Choroid plexus epithelial cell (primary cell): ENCODE results near the gene TNIP2.

Experiments
- DNase-seq: peaks from one replicate; pipeline ENCODE4 v3.0.0-alpha.2; 2010; ENCODE audit warnings: low read depth
- H3K4me3 ChIP-seq: 2 replicates; pipeline ENCODE4 v1.5.1; 2011; ENCODE audit warnings: low read depth, mild to moderate bottlenecking, control low read depth, low read length, moderate library complexity
- CTCF ChIP-seq: conservative IDR thresholded peaks from 2 replicates; pipeline ENCODE4 v1.5.1; 2011; ENCODE audit warnings: low read depth, mild to moderate bottlenecking, control low read depth, inconsistent platforms, low read length, moderate library complexity

Gene TNIP2

GRCh38 chr4:2792711-2793585 is 36.8 kb upstream of the TNIP2 start, which contains the start of gene SH3BP2:
Gene SH3BP2 (plus strand): TSS chr4:2793085. CDS start chr4:2820618, 27,533 bp downstream.
- TF ChIP-seq CTCF, result no peak
- H3K4me3 ChIP-seq, result peak within 1 kb of the TSS; percentile 72
- peak; percentile 71 for DNase-seq

GRCh38 chr4:2792396-2792710 is 36.2 kb upstream of the TNIP2 start:
- H3K4me3 ChIP-seq, result no peak overlapping the region
- DNase-seq, result no peak
- no peak for TF ChIP-seq CTCF

- DNase-seq, result no peak
- H3K4me3 ChIP-seq, result no peak overlapping the region
- TF ChIP-seq CTCF, result no peak
Observed at GRCh38 chr4:2791518-2792395, 35.6 kb upstream of the TNIP2 start.

GRCh38 chr4:2790583-2791517 is 34.7 kb upstream of the TNIP2 start:
- TF ChIP-seq CTCF, result no peak
- no peak for DNase-seq

GRCh38 chr4:2789793-2790582 is 33.9 kb upstream of the TNIP2 start:
- no peak for TF ChIP-seq CTCF
- DNase-seq, result no peak
- H3K4me3 ChIP-seq, result no peak overlapping the region

More at GRCh38 chr4:2790583-2791517, 34.7 kb upstream of the TNIP2 start:
- no peak overlapping the region for H3K4me3 ChIP-seq

GRCh38 chr4:2789351-2789750 is 33.2 kb upstream of the TNIP2 start:
- no peak for DNase-seq
- no peak for TF ChIP-seq CTCF
- H3K4me3 ChIP-seq, result no peak overlapping the region
